Measurements from ENCODE around the gene ARRDC3.

GRCh38 chr5:91319667-91320066 lies 63.5 kb downstream of the ARRDC3 start:
- TF ChIP-seq CTCF (IDR thresholded peaks at IDR 0.05) (no peak), POLR2A (IDR thresholded peaks at IDR 0.05) (no peak)

Measured in heart left ventricle (tissue), 13 donors.